HG02571 (cell line): ENCODE results near the gene METAP1.
"Not testable (repeated sequence)": the region's sequence is repeated elsewhere in the genome, so short reads cannot be mapped to it uniquely, and the experiment has no call there.

ENCODE experiments used
- ATAC-seq: cut with Tn5 transposase; IDR thresholded peaks from one replicate; pipeline ENCODE4 v1.9.1; 2021; ENCODE audit warnings: mild to moderate bottlenecking, moderate library complexity; ENCODE audit not compliant: unreplicated experiment

Gene METAP1

GRCh38 chr4:99054428-99054994, 59.0 kb downstream of the METAP1 start:
- peak; percentile 47 for ATAC-seq

GRCh38 chr4:99058228-99058627, 62.7 kb downstream of the METAP1 start:
- no peak for ATAC-seq

- no peak for ATAC-seq
Measured at GRCh38 chr4:99059550-99059949, 64.0 kb downstream of the METAP1 start.

- ATAC-seq = no peak
Measured at GRCh38 chr4:99061048-99061700, 65.7 kb downstream of the METAP1 start.

- ATAC-seq = no peak
Measured at GRCh38 chr4:99062120-99062519, 66.6 kb downstream of the METAP1 start.

- ATAC-seq = not testable (repeated sequence)
Measured at GRCh38 chr4:99065521-99065920, 70.0 kb downstream of the METAP1 start.

- no peak for ATAC-seq
Measured at GRCh38 chr4:99067617-99068016, 72.1 kb downstream of the METAP1 start.

GRCh38 chr4:99071159-99071558, 75.6 kb downstream of the METAP1 start:
- no peak for ATAC-seq

GRCh38 chr4:99074816-99075215, 79.3 kb downstream of the METAP1 start:
- ATAC-seq = no peak

- no peak for ATAC-seq
Measured at GRCh38 chr4:99076292-99076976, 80.9 kb downstream of the METAP1 start.

- no peak for ATAC-seq
Measured at GRCh38 chr4:99077177-99077576, 81.7 kb downstream of the METAP1 start.

- ATAC-seq = no peak
Measured at GRCh38 chr4:99078336-99078735, 82.8 kb downstream of the METAP1 start.

- ATAC-seq = no peak
Measured at GRCh38 chr4:99078931-99079624, 83.6 kb downstream of the METAP1 start.

GRCh38 chr4:99079625-99080295, 84.2 kb downstream of the METAP1 start:
- ATAC-seq = no peak

GRCh38 chr4:99080869-99081268, 85.3 kb downstream of the METAP1 start:
- not testable (repeated sequence) for ATAC-seq

GRCh38 chr4:99082192-99082591, 86.7 kb downstream of the METAP1 start:
- no peak for ATAC-seq

- ATAC-seq = no peak
Measured at GRCh38 chr4:99084595-99084994, 89.1 kb downstream of the METAP1 start.

GRCh38 chr4:99088023-99088449, 92.5 kb downstream of the METAP1 start:
- ATAC-seq = peak; percentile 18

- ATAC-seq = peak; percentile 96
Measured at GRCh38 chr4:99088481-99089365, 93.2 kb downstream of the METAP1 start, which contains the start of gene ADH5. Gene ADH5, minus strand, starts transcription at chr4:99088788. Its CDS starts 88 bp downstream, at chr4:99088700.
